ENCODE results near the gene SCNM1. TPM values are rescaled to one million over a fixed set of nuclear protein-coding genes. Genes with fewer than 3 reads are reported as not detected.
"Not testable (repeated sequence)": the region's sequence is repeated elsewhere in the genome, so short reads cannot be mapped to it uniquely, and the experiment has no call there.

The SCNM1 gene
- total RNA-seq, 2 experiments from 2014 or later, result 54.1 to 70.9 TPM

DNA sequence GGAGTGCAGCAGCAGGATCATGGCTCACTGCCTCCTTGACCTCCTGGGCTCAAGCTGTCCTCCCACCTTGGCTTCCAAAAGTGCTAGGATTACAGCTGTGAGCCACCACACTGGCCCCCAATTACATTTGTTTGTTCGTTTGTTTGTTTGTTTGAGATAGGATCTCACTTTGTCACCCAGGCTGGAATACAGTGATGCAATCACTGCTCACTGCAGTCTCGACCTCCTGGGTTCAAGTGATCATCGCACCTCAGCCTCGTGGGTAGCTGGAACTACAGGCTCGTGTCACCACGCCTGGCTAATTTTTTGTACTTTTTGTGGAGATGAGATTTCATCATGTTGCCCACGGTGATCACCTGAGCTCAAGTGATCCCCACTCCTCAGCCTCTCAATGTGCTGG is 26.1 kb downstream of the SCNM1 start:
- Histone ChIP-seq H3K4me1 (ENCODE audit: insufficient read depth, low read length, poor library complexity, severe bottlenecking) (peaks cover 29% of the 10 kb centered on the region), H3K4me2 (ENCODE audit: low read length) (no peak overlapping the region), H3K27ac (ENCODE audit: low read depth, low read length, poor library complexity, severe bottlenecking) (no peak overlapping the region), H3K9me3 (ENCODE audit: low read length) (no peaks in the 10 kb centered on the region), H2AFZ (ENCODE audit: low read length) (no peak overlapping the region), H3K79me2 (ENCODE audit: insufficient read depth, low read depth, low read length) (peaks cover 16% of the 10 kb centered on the region), H3K36me3 (ENCODE audit: insufficient read depth, low read length) (no peaks in the 10 kb centered on the region), H4K20me1 (ENCODE audit: insufficient read depth, low read length) (no peaks in the 10 kb centered on the region), H3K4me3 (ENCODE audit: low read depth, low read length, poor library complexity, severe bottlenecking) (no peak overlapping the region), H3K9me2 (ENCODE audit: insufficient read depth, low read length) (no peaks in the 10 kb centered on the region)
- intact Hi-C loops (cut with micrococcal nuclease; ENCODE audit: unreplicated experiment), result no loop called here
- no peak for DNase-seq (ENCODE audit: low spot score)
- POLR2A ChIA-PET, result interaction anchor here (0.7 kb wide), 1 partner anchor 85 kb away, joined by 3 read pairs; no protein-coding TSS in a partner anchor
- TF ChIP-seq EZH2phosphoT487 (IDR thresholded peaks at IDR 0.05; ENCODE audit: borderline replicate concordance, low read depth, low read length) (no peak), CTCF (conservative IDR thresholded peaks at IDR 0.05; ENCODE audit: low read length) (no peak)
- CTCF ChIA-PET (ENCODE audit: unreplicated experiment), result no interaction called here
- BruUV-seq (replicated peaks), result no TSS peak

GRCh38 chr1:151193304-151193703 is 27.4 kb downstream of the SCNM1 start:
- Histone ChIP-seq H4K20me1 (ENCODE audit: insufficient read depth, low read length) (no peaks in the 10 kb centered on the region), H3K4me3 (ENCODE audit: low read depth, low read length, poor library complexity, severe bottlenecking) (no peak overlapping the region), H2AFZ (ENCODE audit: low read length) (no peak overlapping the region), H3K79me2 (ENCODE audit: insufficient read depth, low read depth, low read length) (peaks cover 15% of the 10 kb centered on the region), H3K4me1 (ENCODE audit: insufficient read depth, low read length, poor library complexity, severe bottlenecking) (peaks cover 29% of the 10 kb centered on the region), H3K9me2 (ENCODE audit: insufficient read depth, low read length) (no peaks in the 10 kb centered on the region), H3K36me3 (ENCODE audit: insufficient read depth, low read length) (no peaks in the 10 kb centered on the region), H3K9me3 (ENCODE audit: low read length) (no peaks in the 10 kb centered on the region), H3K27ac (ENCODE audit: low read depth, low read length, poor library complexity, severe bottlenecking) (no peak overlapping the region), H3K4me2 (ENCODE audit: low read length) (no peak overlapping the region)
- no TSS peak for BruUV-seq (replicated peaks)
- DNase-seq (ENCODE audit: low spot score), result no peak
- intact Hi-C loops (cut with micrococcal nuclease; ENCODE audit: unreplicated experiment), result no loop called here
- POLR2A ChIA-PET, result interaction anchor here (0.7 to 1.3 kb wide), 3 partner anchors 27 to 331 kb away, joined by 3 to 4 read pairs (median 3); partner anchors contain the start of genes LYSMD1, SCNM1 and ZNF687
- CTCF ChIA-PET (ENCODE audit: unreplicated experiment), result no interaction called here
- TF ChIP-seq CTCF (conservative IDR thresholded peaks at IDR 0.05; ENCODE audit: low read length) (no peak), EZH2phosphoT487 (IDR thresholded peaks at IDR 0.05; ENCODE audit: borderline replicate concordance, low read depth, low read length) (no peak)

DNA sequence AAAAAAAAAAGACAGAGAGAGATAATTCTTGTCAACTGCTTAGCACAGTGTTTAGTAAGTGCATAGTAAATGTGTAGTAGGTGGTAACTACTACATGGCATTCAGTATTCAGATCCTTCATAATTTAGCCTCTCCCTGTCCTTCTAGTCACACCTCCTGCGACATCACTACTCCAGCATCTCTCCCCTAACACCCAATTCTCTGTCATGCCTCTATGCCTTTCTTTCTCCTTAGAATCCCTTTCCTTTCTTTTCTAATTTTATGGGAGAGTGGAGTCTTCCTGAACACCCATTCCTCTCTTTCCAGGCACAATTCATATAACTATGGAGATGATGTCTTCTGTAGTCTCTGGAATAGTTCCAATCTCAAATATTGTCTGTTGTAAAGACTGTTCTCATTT is 27.9 kb downstream of the SCNM1 start:
- peaks cover 13% of the 10 kb centered on the region for H3K79me2 ChIP-seq (ENCODE audit: insufficient read depth, low read depth, low read length)
- H3K4me1 ChIP-seq (ENCODE audit: insufficient read depth, low read length, poor library complexity, severe bottlenecking), result peaks cover 25% of the 10 kb centered on the region
- BruUV-seq (replicated peaks), result no TSS peak
- no peaks in the 10 kb centered on the region for H3K9me2 ChIP-seq (ENCODE audit: insufficient read depth, low read length)
- intact Hi-C loops (cut with micrococcal nuclease; ENCODE audit: unreplicated experiment), result no loop called here
- no peak overlapping the region for H3K4me3 ChIP-seq (ENCODE audit: low read depth, low read length, poor library complexity, severe bottlenecking)
- ChIA-PET CTCF (ENCODE audit: unreplicated experiment) (no interaction called here), POLR2A (no interaction called here)
- H3K9me3 ChIP-seq (ENCODE audit: low read length), result no peaks in the 10 kb centered on the region
- no peaks in the 10 kb centered on the region for H4K20me1 ChIP-seq (ENCODE audit: insufficient read depth, low read length)
- no peak overlapping the region for H3K27ac ChIP-seq (ENCODE audit: low read depth, low read length, poor library complexity, severe bottlenecking)
- no peak overlapping the region for H3K4me2 ChIP-seq (ENCODE audit: low read length)
- DNase-seq (ENCODE audit: low spot score), result no peak
- no peak overlapping the region for H2AFZ ChIP-seq (ENCODE audit: low read length)
- no peaks in the 10 kb centered on the region for H3K36me3 ChIP-seq (ENCODE audit: insufficient read depth, low read length)
- TF ChIP-seq CTCF (conservative IDR thresholded peaks at IDR 0.05; ENCODE audit: low read length), result no peak
- TF ChIP-seq EZH2phosphoT487 (IDR thresholded peaks at IDR 0.05; ENCODE audit: borderline replicate concordance, low read depth, low read length), result no peak

DNA sequence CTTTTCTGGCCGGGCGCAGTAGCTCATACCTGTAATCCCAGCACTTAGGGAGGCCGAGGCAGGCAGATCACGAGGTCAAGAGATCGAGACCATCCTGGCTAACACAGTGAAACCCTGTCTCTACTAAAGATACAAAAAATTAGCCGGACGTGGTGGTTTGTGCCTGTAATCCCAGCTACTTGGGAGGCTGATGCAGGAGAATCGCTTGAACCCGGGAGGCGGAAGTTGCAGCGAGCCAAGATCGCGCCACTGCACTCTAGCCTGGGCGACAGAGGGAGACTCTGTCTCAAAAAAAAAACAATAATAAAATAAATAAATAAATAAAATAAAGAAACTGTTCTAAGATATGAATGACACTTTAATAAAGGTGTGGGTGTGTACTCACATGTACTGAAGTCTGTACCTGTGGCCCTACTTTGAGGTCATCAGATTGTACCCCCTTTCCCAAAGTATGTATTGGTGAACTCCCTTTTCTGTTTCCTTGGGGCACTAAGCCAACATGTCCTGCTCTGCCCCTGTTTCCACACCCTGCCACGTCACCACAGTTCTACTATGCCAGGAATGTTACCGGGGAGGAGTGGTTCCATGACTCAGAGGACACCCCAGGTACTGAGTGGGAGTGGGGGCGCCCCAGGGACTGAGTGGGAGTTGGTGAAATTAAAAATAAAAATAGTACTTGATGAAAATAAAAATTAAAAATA is 29.1 kb downstream of the SCNM1 start:
- H3K27ac ChIP-seq (ENCODE audit: low read depth, low read length, poor library complexity, severe bottlenecking); H3K9me2 ChIP-seq (ENCODE audit: insufficient read depth, low read length); BruUV-seq (replicated peaks); H4K20me1 ChIP-seq (ENCODE audit: insufficient read depth, low read length); H3K4me2 ChIP-seq (ENCODE audit: low read length); DNase-seq (ENCODE audit: low spot score); H3K9me3 ChIP-seq (ENCODE audit: low read length); H3K36me3 ChIP-seq (ENCODE audit: insufficient read depth, low read length); H3K4me3 ChIP-seq (ENCODE audit: low read depth, low read length, poor library complexity, severe bottlenecking); H2AFZ ChIP-seq (ENCODE audit: low read length): not testable (repeated sequence)
- ChIA-PET CTCF (ENCODE audit: unreplicated experiment) (interaction anchor here (0.6 to 0.7 kb wide), 3 partner anchors 14 to 281 kb away, joined by 3 read pairs; no protein-coding TSS in a partner anchor), POLR2A (interaction anchor here (0.6 to 1.1 kb wide), 5 partner anchors 9 to 136 kb away, joined by 3 to 5 read pairs (median 3); partner anchors contain the start of gene CDC42SE1)
- Histone ChIP-seq H3K4me1 (ENCODE audit: insufficient read depth, low read length, poor library complexity, severe bottlenecking) (peaks cover 30% of the 10 kb centered on the region), H3K79me2 (ENCODE audit: insufficient read depth, low read depth, low read length) (peaks cover 16% of the 10 kb centered on the region)
- intact Hi-C loops (cut with micrococcal nuclease; ENCODE audit: unreplicated experiment), result loop anchor here (5.0 kb wide), 1 partner anchor 152 kb away; the partner anchor contains the start of gene RFX5
